Endothelial cell of umbilical vein (primary cell): ENCODE data around the gene IGSF3. TPM values are rescaled to one million over a fixed set of nuclear protein-coding genes. Genes with fewer than 3 reads are reported as not detected.

Experiments
- BruUV-seq: library from RNA; stranded (reverse); fragments of 400-500 nt; replicated peaks from 2 replicates; lab custom pipeline; 2021; lab: Mats Ljungman, UMichigan
- CTCF ChIA-PET: fragments of 300-600, 350-600 bp; sonication (Branson Sonifier 250); formaldehyde crosslinking; loops from one replicate; lab custom pipeline; 2021; ENCODE audit warnings: antibody characterized with exemption, inconsistent platforms; lab: Charles Lee
- POLR2A ChIA-PET: fragments of 300-600, 350-600 bp; sonication (Branson Sonifier 250); formaldehyde crosslinking; loops from one replicate; lab custom pipeline; 2021; ENCODE audit warnings: antibody characterized with exemption, inconsistent platforms; lab: Charles Lee
- DNase-seq: peaks from one replicate; pipeline ENCODE4 v3.0.0-alpha.2; 2011; ENCODE audit warnings: low read depth, low spot score
- FAIRE-seq: peaks from 2 replicates; lab custom pipeline; 2011; peaks lifted over from hg19 to GRCh38; lab: Jason Lieb, UNC
- H2AFZ ChIP-seq: 2 replicates; pipeline ENCODE4 v1.6.0; 2012; ENCODE audit warnings: low read depth, low read length, control low read depth, inconsistent platforms
- H3K27ac ChIP-seq: 2 replicates; pipeline ENCODE4 v1.5.1; 2011; ENCODE audit warnings: low read depth, mild to moderate bottlenecking, control low read depth, low read length, moderate library complexity; ENCODE audit not compliant: insufficient read depth
- H3K27me3 ChIP-seq, 2 experiments: 2 replicates each; pipeline versions ENCODE4 v1.6.0 to v1.6.1; 2011; ENCODE audit warnings: low read length in 2 of 2, mixed read lengths in 1 of 2; ENCODE audit not compliant: control insufficient read depth in 2 of 2, insufficient read depth in 2 of 2
- H3K36me3 ChIP-seq, 2 experiments: 2 replicates in 1 of 2; 3 replicates in 1 of 2; pipeline ENCODE4 v1.5.1; 2011; ENCODE audit warnings: low read length in 2 of 2, mild to moderate bottlenecking in 1 of 2, moderate library complexity in 1 of 2; ENCODE audit not compliant: control insufficient read depth in 2 of 2, insufficient read depth in 2 of 2; ENCODE audit errors: extremely low read depth in 1 of 2
- H3K4me1 ChIP-seq: 3 replicates; pipeline ENCODE4 v1.5.1; 2011; ENCODE audit warnings: mild to moderate bottlenecking, low read length; ENCODE audit not compliant: control insufficient read depth, insufficient read depth; ENCODE audit errors: extremely low read depth
- H3K4me2 ChIP-seq: 2 replicates; pipeline ENCODE4 v1.6.1; 2011; ENCODE audit warnings: low read length, control low read depth, mixed read lengths; ENCODE audit not compliant: insufficient read depth
- H3K4me3 ChIP-seq, 3 experiments: fragments of 200-600 bp in 1 of 3; sonication (generic), shearing (Covaris generic) in 1 of 3; replicated peaks in 1 of 3; 2 replicates each; pipeline ENCODE4 v1.5.1; 2011 to 2016; ENCODE audit warnings: control low read depth in 3 of 3, low read length in 3 of 3, mild to moderate bottlenecking in 2 of 3, inconsistent platforms in 1 of 3, low read depth in 1 of 3, moderate library complexity in 1 of 3; ENCODE audit not compliant: insufficient read depth in 1 of 3
- H3K79me2 ChIP-seq: 2 replicates; pipeline ENCODE4 v1.6.0; 2012; ENCODE audit warnings: low read length, inconsistent platforms; ENCODE audit not compliant: control insufficient read depth, insufficient read depth
- H3K9ac ChIP-seq: replicated peaks from 2 replicates; pipeline ENCODE3; 2011; ENCODE audit warnings: low read length, control low read depth; ENCODE audit not compliant: insufficient read depth; ENCODE audit errors: extremely low read depth
- H3K9me1 ChIP-seq: replicated peaks from 3 replicates; pipeline ENCODE4 v1.6.0; 2011; ENCODE audit warnings: mild to moderate bottlenecking, low read length; ENCODE audit not compliant: control insufficient read depth, insufficient read depth; ENCODE audit errors: extremely low read depth
- H3K9me3 ChIP-seq: replicated peaks from 2 replicates; pipeline ENCODE4 v1.5.1; 2012; ENCODE audit warnings: low read length, inconsistent platforms; ENCODE audit not compliant: control insufficient read depth, insufficient read depth
- H4K20me1 ChIP-seq: replicated peaks from 2 replicates; pipeline ENCODE3; 2011; ENCODE audit warnings: mild to moderate bottlenecking, low read length; ENCODE audit not compliant: control insufficient read depth, insufficient read depth; ENCODE audit errors: extremely low read depth
- CTCF ChIP-seq, 2 donors: IDR thresholded peaks; 1 replicate in 1 of 2; 2 replicates in 1 of 2; pipeline ENCODE4 v1.5.1; 2011; ENCODE audit warnings: low read length in 2 of 2, mild to moderate bottlenecking in 2 of 2, moderate library complexity in 2 of 2, control low read depth in 1 of 2, inconsistent platforms in 1 of 2, low read depth in 1 of 2; ENCODE audit not compliant: insufficient read depth in 1 of 2; ENCODE audit errors: extremely low read depth in 1 of 2
- EZH2 ChIP-seq: IDR thresholded peaks from 2 replicates; pipeline ENCODE4 v1.6.1; 2012; ENCODE audit warnings: borderline replicate concordance, low read depth, mild to moderate bottlenecking, moderate library complexity, low read length, inconsistent platforms; ENCODE audit not compliant: severe bottlenecking
- FOS ChIP-seq: IDR thresholded peaks from 2 replicates; pipeline ENCODE4 v1.6.1; 2011; ENCODE audit warnings: mild to moderate bottlenecking, low read length, moderate library complexity, borderline replicate concordance; ENCODE audit not compliant: insufficient read depth
- GATA2 ChIP-seq: IDR thresholded peaks from 2 replicates; pipeline ENCODE4 v1.7.0; 2011; ENCODE audit warnings: low read depth, mild to moderate bottlenecking, moderate library complexity, mixed read lengths, low read length; ENCODE audit not compliant: insufficient read length, insufficient read depth
- JUN ChIP-seq: IDR thresholded peaks from 2 replicates; pipeline ENCODE4 v1.6.1; 2011; ENCODE audit warnings: borderline replicate concordance, low read depth; ENCODE audit not compliant: insufficient read length, insufficient read depth
- MAX ChIP-seq: IDR thresholded peaks from 2 replicates; pipeline ENCODE4 v1.6.1; 2011; ENCODE audit not compliant: insufficient read depth, insufficient read length
- MYC ChIP-seq: IDR thresholded peaks from one replicate; pipeline ENCODE4 v1.6.1; 2011; ENCODE audit warnings: mild to moderate bottlenecking, low read depth, low read length
- POLR2A ChIP-seq: IDR thresholded peaks from 2 replicates; pipeline ENCODE4 v1.6.1; 2012; ENCODE audit warnings: low read depth, mild to moderate bottlenecking, control low read depth, low read length
- POLR2AphosphoS5 ChIP-seq: IDR thresholded peaks from 2 replicates; pipeline ENCODE4 v1.6.1; 2012; ENCODE audit warnings: low read depth, mild to moderate bottlenecking, control low read depth, low read length, moderate library complexity; ENCODE audit not compliant: insufficient read depth
- dilution Hi-C: fragments of 300-500 bp; cut with MboI; formaldehyde crosslinking; loops from one replicate; pipeline ENCODE4 v1.15.0; 2019; ENCODE audit warnings: low sequenced_read_pairs; ENCODE audit not compliant: extremely low pct_ligation_motif_present
- intact Hi-C: fragments of 100-400 bp; cut with micrococcal nuclease; formaldehyde crosslinking; loops from one replicate; pipeline ENCODE4 v1.10.0; 2022
- polyA plus RNA-seq, 4 experiments: library from polyadenylated mRNA; depleted of rRNA in 3 of 4; stranded (reverse) in 3 of 4; unstranded in 1 of 4; fragments of >200 nt; gene quantifications; 2 replicates each; pipeline versions ENCODE4 v1.2.1 to v1.2.3, GENCODE V29; 2011 to 2012; ENCODE audit warnings: missing spikeins in 1 of 4
- total RNA-seq: library from RNA; stranded (reverse); gene quantifications from 2 replicates; pipeline ENCODE4 v1.2.3, GENCODE V29; 2021

The IGSF3 gene
- total and polyA plus RNA-seq, 2 donors (not counting 3 experiments of a cell fraction or from before 2014, with no cell fraction given), result 0.63 to 2.2 TPM

GRCh38 chr1:116587501-116588227 is 79.9 kb downstream of the IGSF3 start:
- TF ChIP-seq JUN (no peak), FOS (no peak), MAX (no peak), POLR2A (no peak), GATA2 (no peak), CTCF (IDR thresholded peaks at IDR 0.05; ENCODE audit: extremely low read depth in 1 of 2, insufficient read depth in 1 of 2, low read depth in 1 of 2, low read length in 2 of 2) (no peak), EZH2 (no peak), POLR2AphosphoS5 (no peak), MYC (no peak)
- Histone ChIP-seq H4K20me1 (no peaks in the 10 kb centered on the region), H3K79me2 (no peaks in the 10 kb centered on the region), H3K9me3 (no peaks in the 10 kb centered on the region), H3K4me2 (peak overlapping the region; percentile 13), H3K9me1 (no peaks in the 10 kb centered on the region), H3K9ac (no peak overlapping the region), H3K27me3 (no peaks in the 10 kb centered on the region), H3K4me3 (no peak overlapping the region), H3K36me3 (no peaks in the 10 kb centered on the region), H3K4me1 (peaks cover 6% of the 10 kb centered on the region), H3K27ac (no peak overlapping the region), H2AFZ (peak overlapping the region; percentile 58)
- intact Hi-C loops, result no loop called here
- DNase-seq (no peak), FAIRE-seq (peak; percentile 79)
- ChIA-PET CTCF (interaction anchor here (0.8 to 2.0 kb wide), 3 partner anchors 9 to 78 kb away, joined by 3 to 9 read pairs (median 7); no protein-coding TSS in a partner anchor), POLR2A (no interaction called here)
- dilution Hi-C loops, result no loop called here
- no TSS peak for BruUV-seq
